BJ (cell line): ENCODE results near the gene NPC1. TPM values are rescaled to one million over a fixed set of nuclear protein-coding genes. Genes with fewer than 3 reads are reported as not detected.

Experiments used
- CTCF ChIA-PET: fragments of 350-600 bp; formaldehyde crosslinking; extraction: SDS; loops from one replicate; lab custom pipeline; 2021; ENCODE audit warnings: antibody characterized with exemption, inconsistent platforms; lab: Yijun Ruan, JAX
- POLR2A ChIA-PET: fragments of 300-600 bp; sonication (Branson Sonifier 250); formaldehyde crosslinking; extraction: SDS; loops from one replicate; lab custom pipeline; 2021; ENCODE audit warnings: antibody characterized with exemption; lab: Charles Lee
- DNase-seq: peaks from one replicate; pipeline ENCODE4 v3.0.0-alpha.2; 2011; ENCODE audit warnings: low read depth
- H3K27me3 ChIP-seq: 2 replicates; pipeline ENCODE4 v1.6.0; 2011; ENCODE audit warnings: low read length; ENCODE audit not compliant: control insufficient read depth, insufficient read depth
- H3K36me3 ChIP-seq: 2 replicates; pipeline ENCODE4 v1.5.1; 2011; ENCODE audit warnings: low read length; ENCODE audit not compliant: control insufficient read depth, insufficient read depth
- H3K4me3 ChIP-seq: 2 replicates; pipeline ENCODE4 v1.5.1; 2011; ENCODE audit warnings: low read depth, mild to moderate bottlenecking, control low read depth, low read length
- polyA plus RNA-seq: library from polyadenylated mRNA; depleted of rRNA; stranded (reverse); fragments of >200 nt; gene quantifications from 2 replicates; pipeline ENCODE4 v1.2.3, GENCODE V29; 2011
- TF ChIP-seq, protein P1 (sequence below): IDR thresholded peaks from 2 replicates; pipeline ENCODE4 v1.5.1; 2011; ENCODE audit warnings: low read depth, mild to moderate bottlenecking, control low read depth, inconsistent platforms, low read length, moderate library complexity; ENCODE audit not compliant: insufficient read depth

Gene NPC1
- polyA plus RNA-seq, 1 experiment, result 54.5 TPM

DNA sequence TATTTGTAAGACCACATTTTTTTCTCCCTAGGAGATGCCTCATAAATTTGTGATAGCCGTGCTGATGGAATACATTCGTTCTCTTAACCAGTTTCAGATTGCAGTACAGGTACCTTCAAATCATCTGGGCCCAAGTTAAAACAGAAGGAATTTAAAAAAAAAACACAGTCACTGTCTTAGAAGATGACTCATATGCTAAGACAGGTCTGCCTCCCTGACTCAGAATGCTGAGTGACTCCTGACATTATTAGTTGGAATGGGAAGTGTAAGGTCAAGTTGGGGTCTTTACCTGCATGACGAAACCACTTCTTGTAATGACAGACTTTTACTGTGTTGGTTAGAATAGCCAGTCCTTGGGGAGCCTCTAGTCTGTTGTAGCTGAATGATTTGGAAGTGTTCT, 56.7 kb downstream of the NPC1 start:
- Histone ChIP-seq H3K27me3 (no peaks in the 10 kb centered on the region), H3K36me3 (peaks cover 18% of the 10 kb centered on the region), H3K4me3 (no peak overlapping the region)
- TF ChIP-seq, protein P1, sequence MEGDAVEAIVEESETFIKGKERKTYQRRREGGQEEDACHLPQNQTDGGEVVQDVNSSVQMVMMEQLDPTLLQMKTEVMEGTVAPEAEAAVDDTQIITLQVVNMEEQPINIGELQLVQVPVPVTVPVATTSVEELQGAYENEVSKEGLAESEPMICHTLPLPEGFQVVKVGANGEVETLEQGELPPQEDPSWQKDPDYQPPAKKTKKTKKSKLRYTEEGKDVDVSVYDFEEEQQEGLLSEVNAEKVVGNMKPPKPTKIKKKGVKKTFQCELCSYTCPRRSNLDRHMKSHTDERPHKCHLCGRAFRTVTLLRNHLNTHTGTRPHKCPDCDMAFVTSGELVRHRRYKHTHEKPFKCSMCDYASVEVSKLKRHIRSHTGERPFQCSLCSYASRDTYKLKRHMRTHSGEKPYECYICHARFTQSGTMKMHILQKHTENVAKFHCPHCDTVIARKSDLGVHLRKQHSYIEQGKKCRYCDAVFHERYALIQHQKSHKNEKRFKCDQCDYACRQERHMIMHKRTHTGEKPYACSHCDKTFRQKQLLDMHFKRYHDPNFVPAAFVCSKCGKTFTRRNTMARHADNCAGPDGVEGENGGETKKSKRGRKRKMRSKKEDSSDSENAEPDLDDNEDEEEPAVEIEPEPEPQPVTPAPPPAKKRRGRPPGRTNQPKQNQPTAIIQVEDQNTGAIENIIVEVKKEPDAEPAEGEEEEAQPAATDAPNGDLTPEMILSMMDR, result no peak
- POLR2A ChIA-PET, result no interaction called here
- CTCF ChIA-PET, result interaction anchor here (1.2 to 3.0 kb wide), 4 partner anchors 11 to 31 kb away, joined by 3 to 13 read pairs (median 4); no protein-coding TSS in a partner anchor
- DNase-seq, result no peak

DNA sequence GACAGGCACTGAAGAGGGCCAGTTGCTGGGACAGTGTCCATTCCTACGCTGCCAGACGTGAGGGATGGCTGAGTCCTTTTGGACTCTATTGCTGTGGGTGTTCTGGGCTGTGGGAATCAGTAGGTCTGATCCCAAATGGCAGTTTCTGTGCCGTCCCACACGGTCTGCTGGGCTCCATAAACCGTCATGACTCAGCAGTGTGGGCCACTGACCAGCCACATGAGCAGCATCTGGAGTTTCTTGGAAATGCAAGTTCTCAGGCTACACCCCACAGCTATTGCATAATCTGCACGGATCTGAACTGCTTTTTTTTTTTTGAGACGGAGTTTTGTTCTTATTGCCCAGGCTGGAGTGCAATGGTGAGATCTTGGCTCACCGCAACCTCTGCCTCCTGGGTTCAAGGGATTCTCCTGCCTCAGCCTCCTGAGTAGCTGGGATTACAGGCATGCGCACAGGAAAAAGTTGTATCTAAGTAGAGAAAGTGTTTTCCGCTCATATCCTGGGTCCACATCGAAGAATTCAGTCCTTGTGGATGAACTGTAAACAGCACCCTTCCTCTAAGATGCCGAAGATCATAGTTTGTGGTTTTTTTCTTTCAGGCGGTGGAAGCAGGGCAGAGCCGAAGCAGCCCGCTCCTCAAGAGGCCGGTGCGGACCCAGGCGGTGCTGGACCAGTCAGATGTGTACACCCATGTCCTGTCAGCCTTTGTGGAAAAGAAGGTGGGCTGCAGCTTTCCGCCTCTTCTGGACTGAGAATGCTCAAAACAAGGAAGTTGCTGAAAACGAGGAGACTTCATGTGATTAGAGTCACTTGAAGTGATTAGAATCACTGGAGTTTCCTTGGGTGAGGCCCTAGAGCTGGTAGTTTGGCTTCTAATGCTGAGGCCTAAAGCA, 57.5 kb downstream of the NPC1 start:
- peaks cover 20% of the 10 kb centered on the region for H3K36me3 ChIP-seq
- H3K4me3 ChIP-seq, result no peak overlapping the region
- no peaks in the 10 kb centered on the region for H3K27me3 ChIP-seq
- TF ChIP-seq, protein P1, result no peak
- peak; percentile 69 for DNase-seq
- ChIA-PET POLR2A (no interaction called here), CTCF (interaction anchor here (1.2 to 3.0 kb wide), 4 partner anchors 10 to 30 kb away, joined by 3 to 13 read pairs (median 4); no protein-coding TSS in a partner anchor)

DNA sequence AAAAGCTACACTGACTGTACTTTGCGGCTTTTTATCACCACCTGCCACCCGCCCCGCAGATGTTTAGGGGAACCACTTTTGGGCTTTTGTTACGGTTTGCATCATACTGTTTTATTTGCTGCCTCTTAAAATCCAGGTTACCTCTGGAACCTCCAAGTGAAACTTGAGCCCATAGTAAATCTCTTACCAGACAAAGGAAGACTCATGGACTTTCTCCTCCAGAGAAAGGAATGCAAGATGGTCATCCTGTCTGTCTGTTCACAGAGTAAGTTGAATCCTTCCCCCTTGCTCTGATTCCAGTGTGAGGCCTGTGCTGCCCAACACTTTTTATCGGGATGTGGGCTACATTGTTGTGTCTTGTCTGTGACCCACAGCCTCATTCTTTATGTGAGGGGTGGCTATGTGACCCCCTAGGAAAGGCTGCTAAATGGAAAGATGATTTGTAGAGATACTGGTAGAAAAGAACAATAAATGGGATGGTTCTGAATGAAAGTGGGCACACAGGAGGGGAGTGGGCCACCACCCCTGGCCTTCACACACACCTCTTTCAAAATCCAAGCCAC, 59.7 kb downstream of the NPC1 start:
- Histone ChIP-seq H3K36me3 (peaks cover 18% of the 10 kb centered on the region), H3K27me3 (no peaks in the 10 kb centered on the region), H3K4me3 (no peak overlapping the region)
- DNase-seq, result no peak
- POLR2A ChIA-PET, result no interaction called here
- CTCF ChIA-PET, result interaction anchor here (1.0 to 1.8 kb wide), 2 partner anchors 11 to 177 kb away, joined by 3 to 10 read pairs; no protein-coding TSS in a partner anchor
- TF ChIP-seq, protein P1, result no peak

DNA sequence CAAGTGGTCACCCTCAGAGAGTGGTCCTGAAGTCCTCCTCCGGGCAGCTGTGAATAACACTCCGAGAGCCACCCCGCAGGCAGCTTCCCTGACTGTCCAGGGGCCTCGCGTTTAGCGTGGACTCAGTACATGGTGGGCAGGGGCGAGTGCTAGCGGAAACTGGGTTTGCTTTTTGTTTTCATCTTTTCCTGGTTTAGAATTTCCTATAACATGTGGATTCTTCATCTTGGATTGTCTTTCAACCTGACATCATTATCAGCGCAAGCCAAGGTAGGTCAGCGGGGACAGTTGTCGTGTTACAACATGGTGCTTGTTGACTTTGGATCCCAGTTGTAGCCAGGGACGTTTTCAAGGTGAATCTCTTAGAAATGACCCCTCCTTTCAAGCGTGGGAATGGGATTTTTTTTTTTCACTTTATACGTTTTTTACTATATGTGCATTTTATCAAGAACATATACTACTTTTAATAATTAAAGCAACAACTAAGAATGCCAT, 62.0 kb downstream of the NPC1 start:
- DNase-seq, result no peak
- ChIA-PET CTCF (interaction anchor here (1.5 kb wide), 1 partner anchor 179 kb away, joined by 5 read pairs; no protein-coding TSS in a partner anchor), POLR2A (no interaction called here)
- no peaks in the 10 kb centered on the region for H3K27me3 ChIP-seq
- TF ChIP-seq, protein P1, result no peak
- H3K4me3 ChIP-seq, result no peak overlapping the region
- peaks cover 14% of the 10 kb centered on the region for H3K36me3 ChIP-seq
